ENCODE data around the gene HNRNPLL.
A peak's percentile ranks its signal among the peaks of the same experiment; 100 is the strongest.
"Not testable (repeated sequence)": the region's sequence is repeated elsewhere in the genome, so short reads cannot be mapped to it uniquely, and the experiment has no call there.

The HNRNPLL gene

GRCh38 chr2:38617301-38617700 is 14.6 kb upstream of the HNRNPLL start:
- DNase-seq = no peak

- DNase-seq = no peak
Observed at GRCh38 chr2:38615237-38615636, 12.5 kb upstream of the HNRNPLL start.

- no peak for DNase-seq
Observed at GRCh38 chr2:38613849-38614213, 11.1 kb upstream of the HNRNPLL start.

GRCh38 chr2:38613126-38613848 is 10.6 kb upstream of the HNRNPLL start:
- DNase-seq = no peak

GRCh38 chr2:38610851-38611801 is 8.4 kb upstream of the HNRNPLL start:
- no peak for DNase-seq

DNA sequence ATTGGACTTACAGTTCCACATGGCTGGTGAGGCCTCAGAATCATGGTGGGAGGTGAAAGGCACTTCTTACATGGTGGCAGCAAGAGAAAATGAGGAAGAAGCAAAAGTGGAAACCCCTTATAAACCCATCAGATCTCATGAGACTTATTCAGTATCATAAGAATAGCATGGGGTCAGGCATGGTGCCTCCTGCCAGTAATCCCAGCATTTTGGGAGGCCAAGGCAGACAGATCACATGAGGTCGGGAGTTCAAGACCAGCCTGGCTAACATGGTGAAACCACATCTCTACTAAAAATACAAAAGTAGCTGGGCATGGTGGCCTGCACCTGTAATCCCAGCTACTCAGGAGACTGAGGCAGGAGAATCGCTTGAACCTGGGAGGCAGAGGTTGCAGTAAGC is 6.5 kb upstream of the HNRNPLL start:
- not testable (repeated sequence) for DNase-seq

DNA sequence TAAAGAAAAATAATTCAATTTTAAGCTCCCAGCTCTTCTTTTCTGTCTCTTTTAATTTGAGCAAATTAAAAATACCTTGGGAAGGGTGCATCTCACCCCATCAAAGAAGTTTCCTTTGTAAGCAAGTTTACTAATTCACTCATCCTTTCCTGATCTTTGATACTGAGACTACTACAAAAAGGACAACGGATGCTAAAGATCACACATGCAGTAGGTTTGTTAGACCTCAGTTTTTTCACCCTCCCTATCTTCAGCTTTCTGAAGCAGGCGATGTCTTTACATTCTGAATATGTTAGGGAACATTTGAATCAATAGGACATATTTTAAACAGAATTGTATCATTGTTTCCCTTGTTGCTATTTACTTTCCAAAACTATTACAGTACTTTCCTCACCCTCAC is 6.0 kb upstream of the HNRNPLL start:
- DNase-seq = no peak

DNA sequence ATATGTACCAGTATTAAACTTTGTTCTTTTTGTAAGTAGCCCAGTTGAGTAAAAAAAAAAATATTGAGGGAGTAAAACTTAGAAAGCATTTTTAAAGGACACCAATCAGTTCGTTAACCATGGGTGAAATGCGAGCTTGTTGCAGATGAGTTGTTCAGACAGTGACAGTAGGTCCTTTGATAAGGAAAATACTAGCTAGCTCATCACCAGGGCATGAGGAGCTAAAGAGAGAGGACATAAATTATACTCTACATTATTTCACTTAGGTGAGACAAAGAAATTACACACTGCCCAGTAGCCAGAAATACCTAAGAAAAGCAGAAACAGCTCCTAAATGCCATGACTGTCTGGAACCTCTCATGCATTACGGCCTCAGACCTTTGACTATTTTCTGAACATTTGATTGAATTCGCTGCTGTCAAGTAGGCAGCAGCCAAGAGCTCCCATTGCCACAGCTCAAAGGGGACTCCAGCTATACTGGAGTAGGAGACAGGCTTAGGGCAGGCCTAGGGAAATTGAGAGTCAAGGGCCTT is 2.6 kb upstream of the HNRNPLL start:
- no peak for DNase-seq

GRCh38 chr2:38603402-38604290 is 918 bp upstream of the HNRNPLL start:
- DNase-seq = peak; percentile 67

DNA sequence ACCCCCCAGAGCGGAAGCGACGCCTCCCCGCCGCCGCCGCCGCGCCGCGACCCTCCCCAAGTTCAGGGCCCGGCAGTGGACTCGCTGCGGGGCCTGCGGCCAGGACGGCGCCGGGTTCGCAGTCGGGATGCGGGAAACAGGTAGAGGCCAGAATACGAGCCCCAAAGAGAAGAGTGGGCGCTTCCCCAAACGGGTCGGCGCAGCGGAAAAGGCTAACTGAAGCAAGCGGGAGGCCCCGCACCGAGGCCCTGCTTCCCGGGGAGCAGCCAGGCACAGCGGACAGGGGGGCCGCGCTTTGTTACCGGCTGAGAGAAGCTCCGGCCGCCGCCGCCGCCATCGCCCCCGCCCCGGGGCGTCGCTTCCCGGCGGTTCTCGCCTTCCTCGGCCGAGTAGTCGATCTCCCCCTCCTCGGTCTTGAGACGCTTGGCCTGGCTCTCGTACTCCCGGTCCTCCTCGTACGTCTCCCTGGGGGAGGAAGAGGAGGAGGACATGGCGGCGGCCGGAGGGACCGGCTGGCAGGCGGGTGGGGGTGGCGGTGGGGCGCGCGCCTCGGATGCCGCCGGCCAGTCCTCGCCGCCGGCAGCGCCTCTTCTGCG is 494 bp downstream of the HNRNPLL start:
- DNase-seq = peak; percentile 38

DNA sequence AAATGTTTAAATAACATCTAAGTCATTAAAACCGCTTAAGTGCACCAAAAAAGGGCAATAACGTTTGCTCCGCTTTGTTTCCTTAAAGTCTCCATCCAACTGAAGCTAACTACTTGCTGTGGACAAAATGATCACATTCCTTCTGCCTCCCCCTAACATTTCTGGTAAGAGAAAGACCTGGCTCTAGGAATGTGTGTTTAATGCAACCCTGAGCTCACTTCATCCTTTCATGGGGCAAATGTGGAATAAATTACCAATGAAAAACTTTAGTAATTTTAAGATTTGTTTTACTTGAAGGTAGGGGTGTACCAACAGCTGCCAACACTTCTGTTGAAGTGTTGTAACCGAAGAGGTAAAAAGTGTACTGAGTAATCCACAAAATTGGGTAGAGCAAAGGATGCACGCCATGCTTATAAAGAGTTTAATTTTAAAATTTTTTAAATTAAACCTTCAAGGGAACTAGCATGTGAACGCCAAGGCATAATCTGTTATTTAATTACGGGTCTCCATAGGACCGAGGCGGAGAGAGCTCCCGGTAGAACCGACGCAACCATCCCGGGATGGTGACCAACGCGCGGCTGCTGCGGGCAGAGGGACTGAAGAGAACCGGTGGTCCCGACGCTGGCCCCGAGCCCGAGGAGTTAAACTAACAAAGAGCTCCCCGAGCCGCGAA is 1.1 kb downstream of the HNRNPLL start:
- peak; percentile 35 for DNase-seq

- DNase-seq = no peak
Observed at GRCh38 chr2:38600921-38601455, 1.7 kb downstream of the HNRNPLL start.

GRCh38 chr2:38600242-38600891 is 2.4 kb downstream of the HNRNPLL start:
- DNase-seq = no peak

DNA sequence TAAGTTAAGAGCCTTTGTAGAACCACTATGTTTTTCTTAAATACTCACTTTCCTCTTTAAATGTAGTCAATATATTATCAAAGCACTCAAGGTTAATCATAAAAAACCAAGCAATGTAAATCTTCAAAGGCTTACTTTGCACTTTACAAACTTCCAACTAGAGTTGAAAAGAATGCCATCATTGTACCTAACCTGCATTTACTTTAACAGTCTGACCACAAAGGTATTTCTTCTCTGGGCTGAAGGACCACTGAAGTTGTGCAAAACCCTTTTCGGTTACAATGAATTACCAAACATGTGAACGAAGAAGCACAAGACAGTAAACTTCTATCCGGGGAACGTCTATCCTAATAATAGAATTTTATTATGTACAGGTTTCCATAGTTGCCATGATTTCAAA is 3.0 kb downstream of the HNRNPLL start:
- no peak for DNase-seq

- peak; percentile 29 for DNase-seq
Observed at GRCh38 chr2:38598991-38599295, 3.8 kb downstream of the HNRNPLL start.

GRCh38 chr2:38598200-38598990 is 4.3 kb downstream of the HNRNPLL start:
- no peak for DNase-seq

GRCh38 chr2:38597115-38597514 is 5.6 kb downstream of the HNRNPLL start:
- no peak for DNase-seq

DNA sequence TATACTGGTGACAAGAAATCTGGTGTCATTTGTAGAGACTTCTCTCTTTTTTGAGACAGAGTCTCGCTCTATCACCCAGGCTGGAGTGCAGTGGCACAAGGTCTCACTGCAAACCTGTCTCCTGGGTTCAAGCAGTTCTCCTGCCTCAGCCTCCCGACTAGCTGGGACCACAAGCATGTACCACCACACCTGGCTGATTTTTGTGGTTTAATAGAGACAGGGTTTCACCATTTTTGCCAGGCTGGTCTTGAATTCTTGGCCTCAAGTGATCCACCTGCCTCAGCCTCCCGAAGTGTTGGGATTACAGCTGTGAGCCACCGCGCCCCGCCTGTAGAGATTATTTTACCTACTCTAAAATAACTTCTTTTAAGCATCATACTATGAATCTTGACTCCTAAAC is 6.5 kb downstream of the HNRNPLL start:
- DNase-seq = no peak

DNA sequence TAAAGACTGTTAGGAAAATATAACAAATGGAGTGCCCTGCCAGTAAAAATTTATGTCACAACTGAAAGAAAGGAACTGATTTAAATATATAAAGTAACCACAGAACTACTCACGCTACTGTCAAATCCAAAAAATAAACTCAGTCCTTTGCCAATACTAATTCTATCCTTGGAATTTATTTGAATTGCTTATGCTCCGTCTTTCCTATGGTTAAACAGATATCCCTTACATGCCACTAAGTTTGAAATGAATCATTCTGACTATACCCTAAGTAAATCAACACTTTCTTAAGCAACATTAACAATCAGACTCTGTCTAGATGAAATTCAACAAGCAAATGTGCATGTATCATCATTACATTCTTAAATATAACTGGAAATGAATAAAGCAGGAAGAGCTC is 9.8 kb downstream of the HNRNPLL start:
- DNase-seq = no peak

DNA sequence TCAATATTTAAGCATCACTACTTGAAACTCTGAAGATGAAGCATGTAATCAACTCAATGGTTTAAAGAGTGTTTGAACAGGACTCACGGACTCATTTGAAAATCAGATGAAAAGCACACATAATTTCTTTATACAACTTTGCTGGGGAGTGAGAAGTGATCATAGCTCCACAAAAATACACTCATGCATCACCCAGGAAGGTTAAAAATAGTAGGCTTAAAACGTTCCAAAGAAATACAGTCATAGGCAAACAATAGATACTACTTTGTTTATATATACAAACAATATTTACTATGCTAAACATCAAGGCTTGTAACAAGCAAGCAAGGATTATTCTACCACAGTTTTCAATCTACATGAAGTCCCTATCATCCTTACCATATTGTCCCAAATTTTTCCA is 11.6 kb downstream of the HNRNPLL start:
- DNase-seq = no peak

Data from NCI-H1105 treated with DMSO at 0.1 percent for 48 hours (cell line).